GM12878 (cell line): Measurements from ENCODE around the gene FPGS. TPM values are rescaled to one million over a fixed set of nuclear protein-coding genes. Genes with fewer than 3 reads are reported as not detected.

Experiments
- ATAC-seq: fragments of 200-7000 bp; cut with Tn5 transposase; 3 replicates; pipeline ENCODE4 v1.9.1; 2020; ENCODE audit warnings: mild to moderate bottlenecking, moderate library complexity
- BruUV-seq: library from RNA; stranded (reverse); fragments of 400-500 nt; replicated peaks from 2 replicates; lab custom pipeline; 2021; lab: Mats Ljungman, UMichigan
- CTCF ChIA-PET: fragments of 300-600 bp; sonication (Branson Sonifier 250); formaldehyde crosslinking; extraction: SDS; loops from one replicate; lab custom pipeline; 2021; ENCODE audit warnings: inconsistent platforms; lab: Yijun Ruan, JAX
- POLR2A ChIA-PET: fragments of 350-600 bp; formaldehyde crosslinking; extraction: SDS; loops from one replicate; lab custom pipeline; 2021; ENCODE audit warnings: inconsistent platforms; lab: Charles Lee
- RAD21 ChIA-PET: fragments of 300-600 bp; sonication (Branson Sonifier 250); formaldehyde crosslinking; loops from one replicate; lab custom pipeline; 2023; ENCODE audit warnings: antibody characterized with exemption; ENCODE audit not compliant: unreplicated experiment; lab: Charles Lee
- SMC1A ChIA-PET: fragments of 300-600 bp; sonication (Branson Sonifier 250); formaldehyde crosslinking; loops from one replicate; lab custom pipeline; 2023; ENCODE audit not compliant: unreplicated experiment, uncharacterized antibody; lab: Charles Lee
- DNase-seq: peaks from one replicate; pipeline ENCODE4 v3.0.0-alpha.2; 2011; ENCODE audit warnings: low read depth, low spot score
- FAIRE-seq: peaks from 3 replicates; lab custom pipeline; 2011; peaks lifted over from hg19 to GRCh38; lab: Jason Lieb, UNC
- H2AFZ ChIP-seq: 2 replicates; pipeline ENCODE4 v1.6.0; 2011; ENCODE audit warnings: low read depth, low read length, control low read depth; ENCODE audit not compliant: control insufficient read depth
- H3K27ac ChIP-seq: 2 replicates; pipeline ENCODE4 v1.5.1; 2011; ENCODE audit warnings: control low read depth; ENCODE audit not compliant: control insufficient read depth, insufficient read depth
- H3K27me3 ChIP-seq, 2 experiments: replicated peaks in 1 of 2; 2 replicates each; pipeline versions ENCODE4 v1.6.0 to v1.6.1; 2011; ENCODE audit warnings: low read length in 1 of 2; ENCODE audit not compliant: control insufficient read depth in 2 of 2, insufficient read depth in 2 of 2
- H3K36me3 ChIP-seq, 2 experiments: 2 replicates each; pipeline ENCODE4 v1.5.1; 2011; ENCODE audit warnings: low read length in 1 of 2; ENCODE audit not compliant: control insufficient read depth in 2 of 2, insufficient read depth in 2 of 2
- H3K4me1 ChIP-seq: 2 replicates; pipeline ENCODE4 v1.6.1; 2011; ENCODE audit warnings: mild to moderate bottlenecking, low read length, moderate library complexity, mixed read lengths; ENCODE audit not compliant: control insufficient read depth, insufficient read depth
- H3K4me2 ChIP-seq: 2 replicates; pipeline ENCODE4 v1.6.0; 2011; ENCODE audit warnings: control low read depth; ENCODE audit not compliant: control insufficient read depth, insufficient read depth
- H3K4me3 ChIP-seq: fragments of 200-600 bp; sonication (generic); 2 replicates; pipeline ENCODE4 v1.5.1; 2016
- H3K79me2 ChIP-seq: 2 replicates; pipeline ENCODE4 v1.6.0; 2011; ENCODE audit warnings: low read length; ENCODE audit not compliant: control insufficient read depth, insufficient read depth
- H3K9ac ChIP-seq: 2 replicates; pipeline ENCODE4 v1.8.0; 2011; ENCODE audit warnings: low read length, control low read depth, mixed read lengths; ENCODE audit not compliant: control insufficient read depth, insufficient read depth
- H3K9me3 ChIP-seq: replicated peaks from 3 replicates; pipeline ENCODE4 v1.5.1; 2011; ENCODE audit warnings: mild to moderate bottlenecking, low read length; ENCODE audit not compliant: control insufficient read depth, insufficient read depth
- H4K20me1 ChIP-seq: 2 replicates; pipeline ENCODE4 v1.6.0; 2011; ENCODE audit not compliant: control insufficient read depth, insufficient read depth
- CHD2 ChIP-seq: IDR thresholded peaks from 2 replicates; pipeline ENCODE4 v1.6.1; 2011; ENCODE audit warnings: low read depth, low read length, improper control_type of control experiment, borderline replicate concordance
- ESRRA ChIP-seq: IDR thresholded peaks from 2 replicates; pipeline ENCODE4 v1.6.1; 2012; ENCODE audit warnings: mild to moderate bottlenecking, low read length, improper control_type of control experiment
- HCFC1 ChIP-seq: fragments of 150-350 bp; IDR thresholded peaks from 2 replicates; pipeline ENCODE4 v1.6.1; 2014; ENCODE audit warnings: low read length
- KAT2A ChIP-seq: conservative IDR thresholded peaks from 2 replicates; pipeline ENCODE4 v1.6.1; 2011; ENCODE audit warnings: low read depth, low read length; ENCODE audit not compliant: control insufficient read depth
- MLLT1 ChIP-seq: fragments of 450-650 bp; IDR thresholded peaks from 2 replicates; pipeline ENCODE4 v1.6.1; 2016; ENCODE audit warnings: mild to moderate bottlenecking
- MTA2 ChIP-seq: fragments of 450-650 bp; IDR thresholded peaks from 2 replicates; pipeline ENCODE4 v1.6.1; 2016; ENCODE audit warnings: low read depth, mild to moderate bottlenecking, moderate library complexity
- POLR2AphosphoS2 ChIP-seq: IDR thresholded peaks from 2 replicates; pipeline ENCODE4 v1.6.1; 2011; ENCODE audit warnings: low read depth, mild to moderate bottlenecking, low read length, improper control_type of control experiment, moderate library complexity
- RAD21 ChIP-seq: IDR thresholded peaks from 2 replicates; pipeline ENCODE4 v1.6.1; 2011; ENCODE audit warnings: mild to moderate bottlenecking, low read depth, low read length, moderate library complexity; ENCODE audit not compliant: insufficient read depth
- WRNIP1 ChIP-seq: IDR thresholded peaks from 2 replicates; pipeline ENCODE4 v1.6.1; 2011; ENCODE audit warnings: low read depth, low read length, improper control_type of control experiment, borderline replicate concordance
- YY1 ChIP-seq: IDR thresholded peaks from 2 replicates; pipeline ENCODE4 v1.6.1; 2011; ENCODE audit warnings: low read depth, mild to moderate bottlenecking, low read length
- ZNF384 ChIP-seq: IDR thresholded peaks from 2 replicates; pipeline ENCODE4 v1.6.1; 2012; ENCODE audit warnings: low read depth, mild to moderate bottlenecking, low read length, improper control_type of control experiment, borderline replicate concordance
- WGBS: methylation state at CpG from one replicate; pipeline ENCODE4 v1.1.6; 2016; ENCODE audit warnings: low lambda C conversion rate; ENCODE audit not compliant: insufficient replicate concordance, insufficient coverage; ENCODE audit errors: missing lambda C conversion rate; 5-methylcytosine and 5-hydroxymethylcytosine counted together
- in situ Hi-C: fragments of 300-500 bp; cut with MboI; formaldehyde crosslinking; loops from 9 replicates; pipeline ENCODE4 v1.14.3; 2018; ENCODE audit warnings: mixed read lengths
- intact Hi-C: fragments of 100-400 bp; cut with micrococcal nuclease; formaldehyde crosslinking; loops from one replicate; pipeline ENCODE4 v1.14.2; 2022; ENCODE audit not compliant: unreplicated experiment
- polyA plus RNA-seq, 11 experiments: library from polyadenylated mRNA; depleted of rRNA in 4 of 11; unstranded in 6 of 11; stranded (reverse) in 5 of 11; fragments of >200 nt; fragmentation: Nextera tagmentation in 4 of 11; fragmentation: Illumina TruSeq in 1 of 11; extraction: Ambion mirVana in 4 of 11; extraction: Trizol in 1 of 11; gene quantifications; 1 replicate in 1 of 11; 2 replicates in 10 of 11; pipeline versions ENCODE4 v1.2.1 to v1.2.3, GENCODE V29; 2011 to 2016; ENCODE audit warnings: inconsistent platforms in 2 of 11, missing spikeins in 2 of 11, low read depth in 1 of 11
- total RNA-seq, 4 experiments: library from RNA; depleted of rRNA in 3 of 4; stranded (reverse); fragments of >200 nt in 3 of 4; fragmentation: Illumina TruSeq in 1 of 4; extraction: Trizol in 1 of 4; gene quantifications; 2 replicates each; pipeline versions ENCODE4 v1.2.1 to v1.2.3, GENCODE V29; 2013 to 2021

The FPGS gene
- total and polyA plus RNA-seq, 10 of the 15 experiments (the other 5 are each of a cell fraction or from before 2014, with no cell fraction given): 1.2 to 127 (median 80.4) TPM

- POLR2A ChIA-PET: no interaction called here
- H3K4me2 ChIP-seq: no peak overlapping the region
- peaks cover 0 to 2% of the 10 kb centered on the region in 2 experiments; a peak in 2 of 4 replicates for H3K36me3 ChIP-seq
- ATAC-seq (no peak), DNase-seq (no peak), FAIRE-seq (no peak)
- no peaks in the 10 kb centered on the region for H4K20me1 ChIP-seq
- intact Hi-C loops (no loop called here), in situ Hi-C loops (no loop called here)
- TF ChIP-seq RAD21 (no peak), MLLT1 (no peak), ZNF384 (no peak), CHD2 (no peak), MTA2 (no peak), KAT2A (no peak), WRNIP1 (no peak), YY1 (no peak), POLR2AphosphoS2 (no peak), ESRRA (no peak), HCFC1 (no peak)
- no peaks in the 10 kb centered on the region for H3K4me1 ChIP-seq
- no peak overlapping the region for H3K4me3 ChIP-seq
- no peak overlapping the region for H3K9ac ChIP-seq
- no peak overlapping the region for H3K27ac ChIP-seq
- no peaks in the 10 kb centered on the region for H3K79me2 ChIP-seq
- no peak overlapping the region for H2AFZ ChIP-seq
- CTCF ChIA-PET: no interaction called here
- WGBS: 83% methylated on average over 4 of the region's 4 CpGs
- H3K9me3 ChIP-seq: no peaks in the 10 kb centered on the region
- SMC1A ChIA-PET: no interaction called here
- BruUV-seq: no TSS peak
- no peaks in the 10 kb centered on the region for H3K27me3 ChIP-seq
- RAD21 ChIA-PET: no interaction called here
Observed at GRCh38 chr9:127822108-127822507, 19.4 kb downstream of the FPGS start.
